Keratinocyte (primary cell): ENCODE measurements around the gene MAVS.

Experiments
- EZH2 ChIP-seq: IDR thresholded peaks from one replicate; pipeline ENCODE4 v1.6.1; 2012; ENCODE audit warnings: inconsistent platforms, mild to moderate bottlenecking, low read length, moderate library complexity
- TF ChIP-seq, protein P1 (sequence below), 3 experiments: IDR thresholded peaks in 1 of 3; conservative IDR thresholded peaks in 1 of 3; optimal IDR thresholded peaks in 1 of 3; 2 replicates in 2 of 3; 3 replicates in 1 of 3; pipeline versions ENCODE3 to v1.5.1; 2011; ENCODE audit warnings: low read length in 3 of 3, mild to moderate bottlenecking in 3 of 3, moderate library complexity in 2 of 3, control low read depth in 1 of 3, inconsistent platforms in 1 of 3; ENCODE audit not compliant: insufficient read depth in 2 of 3; ENCODE audit errors: extremely low read depth in 1 of 3

DNA sequence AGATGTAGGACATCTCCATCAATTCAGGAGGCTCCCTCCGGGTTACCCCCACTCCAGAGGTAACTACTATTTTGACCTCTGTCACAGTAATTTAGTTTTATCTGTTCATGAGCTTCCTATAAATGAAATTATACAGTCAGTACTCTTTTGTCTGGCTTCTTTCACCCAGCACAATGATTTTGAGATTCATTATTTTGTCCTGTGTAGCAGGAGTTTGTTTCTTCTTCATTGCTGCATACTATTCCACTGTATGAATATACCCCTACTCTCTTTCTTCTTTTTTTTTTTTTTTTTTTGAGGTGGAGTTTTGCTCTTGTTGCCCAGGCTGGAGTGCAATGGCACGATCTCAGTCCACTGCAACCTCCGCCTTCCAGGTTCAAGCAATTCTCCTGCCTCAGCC lies 38.1 kb upstream of the MAVS start:
- TF ChIP-seq EZH2, result no peak
- TF ChIP-seq, protein P1, sequence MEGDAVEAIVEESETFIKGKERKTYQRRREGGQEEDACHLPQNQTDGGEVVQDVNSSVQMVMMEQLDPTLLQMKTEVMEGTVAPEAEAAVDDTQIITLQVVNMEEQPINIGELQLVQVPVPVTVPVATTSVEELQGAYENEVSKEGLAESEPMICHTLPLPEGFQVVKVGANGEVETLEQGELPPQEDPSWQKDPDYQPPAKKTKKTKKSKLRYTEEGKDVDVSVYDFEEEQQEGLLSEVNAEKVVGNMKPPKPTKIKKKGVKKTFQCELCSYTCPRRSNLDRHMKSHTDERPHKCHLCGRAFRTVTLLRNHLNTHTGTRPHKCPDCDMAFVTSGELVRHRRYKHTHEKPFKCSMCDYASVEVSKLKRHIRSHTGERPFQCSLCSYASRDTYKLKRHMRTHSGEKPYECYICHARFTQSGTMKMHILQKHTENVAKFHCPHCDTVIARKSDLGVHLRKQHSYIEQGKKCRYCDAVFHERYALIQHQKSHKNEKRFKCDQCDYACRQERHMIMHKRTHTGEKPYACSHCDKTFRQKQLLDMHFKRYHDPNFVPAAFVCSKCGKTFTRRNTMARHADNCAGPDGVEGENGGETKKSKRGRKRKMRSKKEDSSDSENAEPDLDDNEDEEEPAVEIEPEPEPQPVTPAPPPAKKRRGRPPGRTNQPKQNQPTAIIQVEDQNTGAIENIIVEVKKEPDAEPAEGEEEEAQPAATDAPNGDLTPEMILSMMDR (optimal IDR thresholded peaks at IDR 0.05 in 1 of 3, IDR thresholded peaks at IDR 0.05 in 1 of 3, conservative IDR thresholded peaks at IDR 0.05 in 1 of 3; ENCODE audit: extremely low read depth in 1 of 3, insufficient read depth in 2 of 3, low read length in 3 of 3), result no peak
